ENCODE results near the gene COL4A5.
"Not testable (repeated sequence)": the region's sequence is repeated elsewhere in the genome, so short reads cannot be mapped to it uniquely, and the experiment has no call there.

COL4A5 gene

GRCh38 chrX:108439426-108439942 lies at the start of gene COL4A5:
TSS of gene COL4A5 (plus strand) at chrX:108439838. CDS start at chrX:108440126, 288 bp downstream.
- no peak for DNase-seq

- DNase-seq = not testable (repeated sequence)
Observed at GRCh38 chrX:108390976-108391717, 48.5 kb upstream of the COL4A5 start.

GRCh38 chrX:108396188-108396891 lies 43.3 kb upstream of the COL4A5 start:
- no peak for DNase-seq

- no peak for DNase-seq
Observed at GRCh38 chrX:108396986-108397385, 42.7 kb upstream of the COL4A5 start.

- no peak for DNase-seq
Observed at GRCh38 chrX:108397627-108398391, 41.8 kb upstream of the COL4A5 start.

GRCh38 chrX:108399418-108400165 lies 40.0 kb upstream of the COL4A5 start:
- DNase-seq = no peak

GRCh38 chrX:108412783-108413182 lies 26.9 kb upstream of the COL4A5 start:
- DNase-seq = no peak

- DNase-seq = no peak
Observed at GRCh38 chrX:108415146-108415545, 24.5 kb upstream of the COL4A5 start.

- no peak for DNase-seq
Observed at GRCh38 chrX:108415891-108416290, 23.7 kb upstream of the COL4A5 start.

- no peak for DNase-seq
Observed at GRCh38 chrX:108417257-108417656, 22.4 kb upstream of the COL4A5 start.

GRCh38 chrX:108419401-108419800 lies 20.2 kb upstream of the COL4A5 start:
- DNase-seq = no peak

GRCh38 chrX:108420481-108420880 lies 19.2 kb upstream of the COL4A5 start:
- no peak for DNase-seq

GRCh38 chrX:108426262-108426661 lies 13.4 kb upstream of the COL4A5 start:
- DNase-seq = no peak

- DNase-seq = no peak
Observed at GRCh38 chrX:108435261-108435660, 4.4 kb upstream of the COL4A5 start.

GRCh38 chrX:108437349-108438109 lies 2.1 kb upstream of the COL4A5 start:
- DNase-seq = no peak

GRCh38 chrX:108438110-108438623 lies 1.5 kb upstream of the COL4A5 start, which contains the start of gene COL4A6:
TSS of gene COL4A6 (minus strand) at chrX:108438422. CDS start at chrX:108438196, 226 bp downstream.
- no peak for DNase-seq

- no peak for DNase-seq
Observed at GRCh38 chrX:108439961-108440696, 491 bp downstream of the COL4A5 start.

GRCh38 chrX:108442901-108443464 lies 3.3 kb downstream of the COL4A5 start:
- DNase-seq = no peak

GRCh38 chrX:108447303-108447702 lies 7.7 kb downstream of the COL4A5 start:
- no peak for DNase-seq

- DNase-seq = no peak
Observed at GRCh38 chrX:108453841-108454240, 14.2 kb downstream of the COL4A5 start.

All from GF-D8 (cell line).